Measurements from ENCODE around the gene OPCML. TPM values are rescaled to one million over a fixed set of nuclear protein-coding genes. Genes with fewer than 3 reads are reported as not detected.

Gene OPCML
- total RNA-seq, 1 donor from 2014 or later, result not detected

DNA sequence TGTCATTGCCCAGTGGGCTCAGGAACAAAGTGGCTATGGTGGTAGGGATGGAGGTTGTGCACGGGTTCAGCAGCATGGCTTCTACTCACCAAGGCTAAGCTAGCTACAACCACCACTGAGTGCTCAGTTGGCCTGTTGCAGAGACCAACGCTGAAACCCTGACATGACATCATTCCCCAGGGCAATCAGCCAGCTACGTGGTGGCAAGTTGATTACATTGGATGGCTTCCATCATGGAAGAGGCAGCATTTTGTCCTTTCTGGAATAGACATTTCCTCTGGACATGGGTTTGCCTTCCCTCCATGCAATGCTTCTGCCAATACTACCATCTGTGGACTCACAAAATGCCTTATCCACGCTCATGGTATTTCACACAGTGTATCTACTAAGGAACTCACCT is 634.3 kb downstream of the OPCML start:
- Histone ChIP-seq H3K27me3 (no peaks in the 10 kb centered on the region), H3K4me1 (no peaks in the 10 kb centered on the region), H3K27ac (no peak overlapping the region), H3K9me3 (no peaks in the 10 kb centered on the region), H3K36me3 (no peaks in the 10 kb centered on the region), H3K4me3 (no peak overlapping the region)
- intact Hi-C loops (cut with DNase I), result no loop called here
- TF ChIP-seq, protein P1, sequence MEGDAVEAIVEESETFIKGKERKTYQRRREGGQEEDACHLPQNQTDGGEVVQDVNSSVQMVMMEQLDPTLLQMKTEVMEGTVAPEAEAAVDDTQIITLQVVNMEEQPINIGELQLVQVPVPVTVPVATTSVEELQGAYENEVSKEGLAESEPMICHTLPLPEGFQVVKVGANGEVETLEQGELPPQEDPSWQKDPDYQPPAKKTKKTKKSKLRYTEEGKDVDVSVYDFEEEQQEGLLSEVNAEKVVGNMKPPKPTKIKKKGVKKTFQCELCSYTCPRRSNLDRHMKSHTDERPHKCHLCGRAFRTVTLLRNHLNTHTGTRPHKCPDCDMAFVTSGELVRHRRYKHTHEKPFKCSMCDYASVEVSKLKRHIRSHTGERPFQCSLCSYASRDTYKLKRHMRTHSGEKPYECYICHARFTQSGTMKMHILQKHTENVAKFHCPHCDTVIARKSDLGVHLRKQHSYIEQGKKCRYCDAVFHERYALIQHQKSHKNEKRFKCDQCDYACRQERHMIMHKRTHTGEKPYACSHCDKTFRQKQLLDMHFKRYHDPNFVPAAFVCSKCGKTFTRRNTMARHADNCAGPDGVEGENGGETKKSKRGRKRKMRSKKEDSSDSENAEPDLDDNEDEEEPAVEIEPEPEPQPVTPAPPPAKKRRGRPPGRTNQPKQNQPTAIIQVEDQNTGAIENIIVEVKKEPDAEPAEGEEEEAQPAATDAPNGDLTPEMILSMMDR (IDR thresholded peaks at IDR 0.05), result no peak
- TF ChIP-seq POLR2A (IDR thresholded peaks at IDR 0.05) (no peak), POLR2AphosphoS5 (IDR thresholded peaks at IDR 0.05; ENCODE audit: insufficient read depth in 1 of 2, low read depth in 1 of 2) (no peak)
- no peak for DNase-seq (ENCODE audit: extremely low spot score in 2 of 2)

DNA sequence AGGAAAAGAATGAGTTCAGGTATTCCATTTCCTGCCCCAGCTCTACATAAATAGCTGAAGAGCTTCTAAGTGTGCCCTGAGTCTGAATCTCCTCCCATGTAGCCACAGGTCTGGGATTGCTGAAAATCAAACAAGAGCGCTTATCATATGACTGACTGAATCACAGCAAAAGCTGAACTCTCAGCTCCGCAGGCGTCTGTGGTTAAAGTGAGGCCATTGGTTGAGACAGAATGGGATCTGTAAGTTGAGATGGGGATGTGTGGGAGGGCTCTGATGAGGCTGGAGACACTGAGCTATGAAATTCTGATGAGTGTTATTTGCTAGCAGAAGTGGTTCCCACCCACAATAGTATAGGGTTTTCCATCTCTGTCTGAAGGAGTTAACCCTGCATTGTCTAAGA is 637.0 kb downstream of the OPCML start:
- intact Hi-C loops (cut with DNase I), result no loop called here
- Histone ChIP-seq H3K27me3 (no peaks in the 10 kb centered on the region), H3K4me1 (no peaks in the 10 kb centered on the region), H3K36me3 (no peaks in the 10 kb centered on the region), H3K4me3 (no peak overlapping the region), H3K27ac (no peak overlapping the region), H3K9me3 (no peaks in the 10 kb centered on the region)
- TF ChIP-seq POLR2AphosphoS5 (IDR thresholded peaks at IDR 0.05; ENCODE audit: insufficient read depth in 1 of 2, low read depth in 1 of 2) (no peak), POLR2A (IDR thresholded peaks at IDR 0.05) (no peak)
- TF ChIP-seq, protein P1 (IDR thresholded peaks at IDR 0.05), result no peak
- no peak for DNase-seq (ENCODE audit: extremely low spot score in 2 of 2)

DNA sequence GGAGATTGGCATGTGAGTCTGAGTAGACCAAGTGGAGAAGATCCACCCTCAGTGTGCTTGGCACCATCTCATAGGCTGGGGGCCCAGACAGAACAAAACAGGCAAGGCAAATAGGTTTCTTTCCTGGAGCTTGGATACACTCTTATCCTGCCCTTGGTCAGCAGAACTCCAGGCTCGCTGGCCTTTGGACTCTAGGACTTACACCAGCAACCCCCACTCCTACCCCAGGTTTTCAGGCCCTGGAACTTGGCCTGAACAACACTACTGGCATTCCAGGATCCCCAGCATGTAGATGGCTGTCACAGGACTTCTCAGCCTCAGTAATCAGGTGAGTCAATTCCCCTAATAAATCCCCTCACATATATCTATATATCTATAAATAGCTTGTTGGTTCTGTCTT is 637.7 kb downstream of the OPCML start:
- H3K4me3 ChIP-seq, result no peak overlapping the region
- intact Hi-C loops (cut with DNase I), result no loop called here
- DNase-seq (ENCODE audit: extremely low spot score in 2 of 2), result no peak
- H3K9me3 ChIP-seq, result no peaks in the 10 kb centered on the region
- H3K27me3 ChIP-seq, result no peaks in the 10 kb centered on the region
- TF ChIP-seq POLR2AphosphoS5 (IDR thresholded peaks at IDR 0.05; ENCODE audit: insufficient read depth in 1 of 2, low read depth in 1 of 2) (no peak), POLR2A (IDR thresholded peaks at IDR 0.05) (no peak)
- TF ChIP-seq, protein P1 (IDR thresholded peaks at IDR 0.05), result no peak
- H3K27ac ChIP-seq, result no peak overlapping the region
- H3K4me1 ChIP-seq, result no peaks in the 10 kb centered on the region
- no peaks in the 10 kb centered on the region for H3K36me3 ChIP-seq

DNA sequence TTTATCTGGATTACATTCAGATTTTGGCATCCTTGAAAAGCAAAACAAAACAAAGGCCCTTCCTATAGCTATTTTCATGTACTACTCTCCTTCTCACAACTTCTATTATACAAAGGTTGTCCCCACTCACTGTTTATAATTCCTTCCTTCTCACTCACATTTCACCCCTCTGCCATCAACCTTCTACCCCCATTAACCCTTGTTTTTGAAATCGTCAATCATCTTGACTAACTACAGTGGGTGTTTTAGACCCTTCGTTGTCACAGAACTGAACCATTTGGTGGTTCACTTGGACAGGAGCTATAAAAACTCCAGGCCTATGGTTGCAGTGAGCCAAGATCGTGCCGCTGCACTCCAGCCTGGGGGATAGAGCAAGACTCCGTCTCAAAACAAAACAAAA is 639.4 kb downstream of the OPCML start:
- no peak overlapping the region for H3K4me3 ChIP-seq
- no peaks in the 10 kb centered on the region for H3K36me3 ChIP-seq
- no peak for DNase-seq (ENCODE audit: extremely low spot score in 2 of 2)
- intact Hi-C loops (cut with DNase I), result no loop called here
- TF ChIP-seq POLR2A (IDR thresholded peaks at IDR 0.05) (no peak), POLR2AphosphoS5 (IDR thresholded peaks at IDR 0.05; ENCODE audit: insufficient read depth in 1 of 2, low read depth in 1 of 2) (no peak)
- TF ChIP-seq, protein P1 (IDR thresholded peaks at IDR 0.05), result no peak
- no peaks in the 10 kb centered on the region for H3K4me1 ChIP-seq
- H3K27me3 ChIP-seq, result no peaks in the 10 kb centered on the region
- H3K27ac ChIP-seq, result no peak overlapping the region
- H3K9me3 ChIP-seq, result no peaks in the 10 kb centered on the region

DNA sequence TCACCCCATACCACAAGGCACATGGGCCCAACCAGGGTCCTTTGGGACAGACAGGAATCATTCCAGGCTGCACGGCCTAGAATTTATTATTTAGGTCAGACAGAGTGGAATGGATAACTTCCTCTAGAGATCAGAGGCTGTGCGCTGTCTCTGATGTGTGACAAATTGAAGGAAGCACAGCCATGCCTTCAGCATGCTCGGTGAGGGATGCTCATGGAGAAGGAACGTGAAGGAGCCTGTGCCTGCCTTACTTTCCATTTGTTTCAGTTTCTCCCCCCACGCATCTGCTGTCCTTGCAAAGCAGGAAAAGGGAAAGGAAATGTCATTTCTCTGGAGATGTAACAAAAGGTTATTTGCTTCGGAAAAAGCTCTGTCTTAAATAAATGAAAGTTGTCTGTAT is 644.1 kb downstream of the OPCML start:
- intact Hi-C loops (cut with DNase I), result no loop called here
- Histone ChIP-seq H3K4me3 (no peak overlapping the region), H3K4me1 (no peaks in the 10 kb centered on the region), H3K9me3 (no peaks in the 10 kb centered on the region), H3K27ac (no peak overlapping the region), H3K27me3 (no peaks in the 10 kb centered on the region), H3K36me3 (no peaks in the 10 kb centered on the region)
- DNase-seq (ENCODE audit: extremely low spot score in 2 of 2), result no peak
- TF ChIP-seq POLR2AphosphoS5 (IDR thresholded peaks at IDR 0.05; ENCODE audit: insufficient read depth in 1 of 2, low read depth in 1 of 2), result no peak
- TF ChIP-seq, protein P1 (IDR thresholded peaks at IDR 0.05), result no peak
- no peak for TF ChIP-seq POLR2A (IDR thresholded peaks at IDR 0.05)

Measured in vagina (tissue), 2 donors.